C4-2B (cell line): ENCODE data around the gene SELENOS.

Source experiments
- H3K27ac ChIP-seq: fragments of 450-650 bp; 2 replicates; pipeline ENCODE4 v1.5.1; 2017
- ZFX ChIP-seq: fragments of 450-650 bp; IDR thresholded peaks from 2 replicates; pipeline ENCODE4 v1.6.1; 2017
- TF ChIP-seq, protein P1 (sequence below): fragments of 450-650 bp; conservative IDR thresholded peaks from 2 replicates; pipeline ENCODE4 v1.5.1; 2017; ENCODE audit warnings: mild to moderate bottlenecking

Gene SELENOS, protein sequence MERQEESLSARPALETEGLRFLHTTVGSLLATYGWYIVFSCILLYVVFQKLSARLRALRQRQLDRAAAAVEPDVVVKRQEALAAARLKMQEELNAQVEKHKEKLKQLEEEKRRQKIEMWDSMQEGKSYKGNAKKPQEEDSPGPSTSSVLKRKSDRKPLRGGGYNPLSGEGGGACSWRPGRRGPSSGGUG

DNA sequence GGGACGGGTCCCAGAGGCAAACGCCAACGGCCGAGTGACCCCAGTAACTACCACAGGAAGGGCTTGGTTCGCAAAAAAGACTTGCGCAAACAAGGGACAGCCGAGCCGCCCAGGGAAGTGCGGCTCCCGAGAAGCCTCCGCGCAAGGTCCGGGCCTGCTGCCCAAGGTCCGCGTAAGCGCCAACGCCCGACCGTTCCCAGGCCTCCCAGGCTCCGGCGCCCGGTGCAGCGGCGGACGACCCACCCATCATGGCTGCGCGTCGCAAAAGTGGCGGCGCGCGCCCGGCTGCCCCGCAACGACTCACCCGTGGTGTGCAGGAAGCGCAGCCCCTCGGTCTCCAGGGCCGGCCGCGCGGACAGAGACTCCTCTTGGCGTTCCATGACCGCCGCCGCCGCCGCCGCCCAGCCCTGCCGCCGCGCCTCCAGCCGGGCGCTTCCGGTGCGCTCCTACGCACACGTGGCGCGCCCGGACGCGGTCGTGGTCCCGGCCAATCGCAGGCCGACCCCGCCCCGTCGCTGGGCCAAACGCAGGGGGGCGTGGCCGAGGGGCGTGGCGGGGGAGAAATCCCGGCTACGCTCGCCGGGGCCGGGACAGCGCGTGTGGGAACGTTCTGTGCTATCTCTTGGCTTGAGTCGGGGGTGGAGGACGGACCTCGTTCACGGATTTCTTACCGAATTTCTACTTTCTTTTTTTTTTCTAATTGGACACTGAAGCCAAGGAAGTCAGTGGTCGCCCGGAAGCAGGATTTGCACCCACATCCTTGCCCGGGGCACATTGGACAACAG lies at the start of gene SELENOS:
Gene SELENOS, minus strand, starts transcription at position 448 of the 785 bp plus-strand sequence. Its CDS starts 68 bp downstream, at position 380.
- TF ChIP-seq ZFX: peak; percentile 90
- TF ChIP-seq, protein P1, sequence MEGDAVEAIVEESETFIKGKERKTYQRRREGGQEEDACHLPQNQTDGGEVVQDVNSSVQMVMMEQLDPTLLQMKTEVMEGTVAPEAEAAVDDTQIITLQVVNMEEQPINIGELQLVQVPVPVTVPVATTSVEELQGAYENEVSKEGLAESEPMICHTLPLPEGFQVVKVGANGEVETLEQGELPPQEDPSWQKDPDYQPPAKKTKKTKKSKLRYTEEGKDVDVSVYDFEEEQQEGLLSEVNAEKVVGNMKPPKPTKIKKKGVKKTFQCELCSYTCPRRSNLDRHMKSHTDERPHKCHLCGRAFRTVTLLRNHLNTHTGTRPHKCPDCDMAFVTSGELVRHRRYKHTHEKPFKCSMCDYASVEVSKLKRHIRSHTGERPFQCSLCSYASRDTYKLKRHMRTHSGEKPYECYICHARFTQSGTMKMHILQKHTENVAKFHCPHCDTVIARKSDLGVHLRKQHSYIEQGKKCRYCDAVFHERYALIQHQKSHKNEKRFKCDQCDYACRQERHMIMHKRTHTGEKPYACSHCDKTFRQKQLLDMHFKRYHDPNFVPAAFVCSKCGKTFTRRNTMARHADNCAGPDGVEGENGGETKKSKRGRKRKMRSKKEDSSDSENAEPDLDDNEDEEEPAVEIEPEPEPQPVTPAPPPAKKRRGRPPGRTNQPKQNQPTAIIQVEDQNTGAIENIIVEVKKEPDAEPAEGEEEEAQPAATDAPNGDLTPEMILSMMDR: no peak
- H3K27ac ChIP-seq: peak within 1 kb of the TSS; percentile 79

DNA sequence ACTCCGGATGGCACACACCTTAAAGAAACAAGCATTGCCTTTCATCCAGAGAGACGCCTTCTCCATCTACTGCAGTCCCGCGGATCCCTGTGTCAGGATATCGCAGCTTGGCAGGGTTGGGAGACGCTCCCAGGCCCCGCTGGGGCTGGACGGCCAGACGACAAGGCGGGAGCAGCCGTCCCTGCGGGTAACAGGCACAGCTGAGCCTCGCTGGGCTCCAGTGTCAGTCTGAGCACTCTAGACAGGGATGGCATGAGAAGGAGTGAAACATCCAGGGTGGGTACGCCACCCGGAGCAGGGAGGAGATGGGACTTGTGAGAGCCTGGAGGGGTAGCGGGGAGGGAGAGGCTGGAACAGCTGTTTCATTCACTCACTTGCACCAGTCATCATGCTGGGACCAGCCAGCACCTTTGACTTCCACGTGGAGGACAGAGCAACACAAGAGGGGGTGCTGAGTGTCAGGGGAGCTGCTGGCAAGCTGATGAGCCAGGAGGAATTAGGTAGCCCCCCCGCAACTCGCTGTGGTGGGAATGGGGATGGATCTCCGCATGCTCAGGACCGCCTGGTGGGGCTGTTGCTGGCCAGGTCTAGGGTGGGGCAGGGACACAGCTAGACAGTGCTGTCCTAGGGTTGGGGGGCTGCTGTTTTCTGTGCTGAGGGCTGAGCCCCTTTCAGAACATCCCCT lies 49.3 kb upstream of the SELENOS start:
- no peak overlapping the region for H3K27ac ChIP-seq
- no peak for TF ChIP-seq ZFX
- TF ChIP-seq, protein P1: no peak

DNA sequence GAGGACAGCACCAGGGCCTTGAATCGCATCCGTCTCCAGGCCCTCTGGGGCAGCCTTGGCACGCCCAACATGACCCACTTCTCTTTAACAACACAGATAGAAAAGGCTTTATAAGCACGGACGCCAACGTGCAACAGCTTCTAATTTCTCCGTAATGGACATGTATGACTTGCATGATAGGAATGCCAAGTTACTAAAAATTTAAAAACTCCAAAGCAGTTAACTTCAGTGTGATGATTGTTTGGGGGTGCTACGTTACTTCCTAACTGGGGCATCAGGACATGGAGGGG lies 48.7 kb upstream of the SELENOS start:
- H3K27ac ChIP-seq: no peak overlapping the region
- no peak for TF ChIP-seq ZFX
- TF ChIP-seq, protein P1: no peak

DNA sequence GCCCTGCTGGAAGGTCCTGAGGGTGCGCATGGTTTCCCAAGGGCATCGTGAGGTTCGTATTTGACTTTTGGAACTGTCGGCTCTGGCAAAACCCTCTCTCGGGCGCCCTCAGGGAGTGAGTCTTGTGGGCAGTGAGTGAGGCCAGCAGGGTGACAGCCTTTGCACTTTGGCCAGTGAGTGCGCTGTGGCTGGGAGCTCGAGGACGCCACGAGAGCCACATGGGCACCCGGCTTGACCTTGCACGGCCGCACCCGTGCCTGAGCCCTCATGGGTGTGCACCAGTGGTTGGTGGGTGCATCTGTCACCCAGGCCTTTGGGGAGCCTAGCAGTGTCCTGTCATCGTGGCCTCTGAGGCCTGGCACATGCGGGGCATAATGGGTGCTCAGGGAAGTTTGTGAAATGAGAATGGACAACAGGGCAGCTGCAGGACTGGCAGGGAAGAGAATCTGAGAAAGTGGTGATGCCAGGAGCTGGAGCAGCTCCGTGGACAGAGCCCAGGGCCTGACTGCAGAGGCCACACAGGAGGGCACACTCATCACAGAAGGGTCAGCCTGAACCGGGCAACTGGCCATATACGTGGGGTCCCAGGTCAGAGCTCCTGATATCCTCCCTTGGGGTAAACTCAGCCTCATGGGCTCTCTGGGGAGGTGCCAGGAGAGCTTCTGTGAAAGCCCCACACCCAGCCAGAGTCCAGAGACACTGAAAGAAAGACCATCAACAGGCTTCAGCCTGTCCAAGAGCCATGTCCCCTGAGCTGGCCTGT lies 48.2 kb upstream of the SELENOS start:
- no peak overlapping the region for H3K27ac ChIP-seq
- no peak for TF ChIP-seq ZFX
- TF ChIP-seq, protein P1: no peak

DNA sequence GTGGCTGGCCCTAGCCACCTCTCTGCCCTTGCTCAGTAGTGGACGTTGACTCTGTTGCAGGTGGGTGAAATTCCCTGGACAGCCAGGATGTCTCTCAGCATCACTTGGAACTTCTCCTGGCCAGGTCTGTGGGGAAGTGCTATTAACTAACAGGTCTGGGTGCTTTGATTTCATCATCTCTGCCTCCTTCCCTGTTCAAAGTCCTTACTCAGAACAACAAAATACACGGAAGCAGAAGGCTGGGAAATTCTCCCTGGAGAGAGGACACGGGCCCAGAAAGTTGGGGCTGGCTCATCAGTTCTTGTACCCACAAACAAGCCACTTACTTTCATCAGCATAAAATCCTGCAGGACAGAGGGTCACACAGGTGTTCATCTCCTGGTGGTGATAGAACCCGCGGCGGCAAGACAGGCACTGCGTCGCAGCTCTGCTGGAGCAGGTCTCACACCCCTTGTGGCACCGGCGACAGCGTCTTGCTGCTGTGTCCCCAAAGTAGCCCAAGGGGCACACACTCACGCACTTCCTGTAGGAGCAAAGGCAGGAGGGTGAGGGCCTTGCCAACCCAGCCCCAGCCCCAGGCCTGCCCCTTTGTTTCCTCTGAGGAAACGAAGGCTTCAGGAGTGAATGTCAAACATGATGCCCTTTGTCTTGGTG lies 47.4 kb upstream of the SELENOS start:
- TF ChIP-seq, protein P1: no peak
- no peak overlapping the region for H3K27ac ChIP-seq

DNA sequence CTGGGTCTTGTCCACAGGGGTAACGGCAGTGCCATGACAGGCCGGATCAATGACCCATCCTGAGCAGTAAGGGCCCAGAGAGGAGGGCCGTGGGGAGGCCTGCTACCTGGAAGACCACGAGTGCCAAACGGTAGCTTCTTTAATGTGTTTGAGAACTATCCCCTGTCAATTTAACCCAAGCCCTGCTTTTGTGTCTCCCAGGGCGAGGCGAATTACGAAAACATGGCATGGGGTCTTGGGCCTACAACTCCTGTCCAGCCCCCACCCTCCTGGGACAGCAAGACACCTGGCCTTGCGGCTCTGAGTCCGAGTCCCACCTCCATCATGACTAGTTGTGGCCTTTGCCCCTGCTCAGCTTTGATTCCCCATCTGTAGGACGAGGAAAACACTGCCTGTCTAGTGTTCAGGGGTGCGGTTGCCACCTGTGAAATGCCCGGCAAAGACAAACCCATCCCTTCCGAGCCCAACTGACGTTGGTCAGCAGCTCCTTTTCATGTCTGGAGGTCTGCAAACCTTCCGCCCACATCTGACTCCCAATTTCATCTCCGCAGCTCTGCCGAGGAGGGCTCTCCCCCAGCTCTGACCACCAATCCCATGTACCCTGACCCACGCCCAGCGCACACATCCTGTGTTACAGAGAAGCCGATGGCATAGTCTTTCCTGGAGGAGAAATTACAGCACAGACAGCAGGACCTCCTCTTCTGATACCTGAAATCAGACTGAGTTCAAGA lies 46.7 kb upstream of the SELENOS start:
- H3K27ac ChIP-seq: no peak overlapping the region
- TF ChIP-seq, protein P1: no peak
- no peak for TF ChIP-seq ZFX
